Measurements from ENCODE around the gene CNOT1. TPM values are rescaled to one million over a fixed set of nuclear protein-coding genes. Genes with fewer than 3 reads are reported as not detected.
"Not testable (repeated sequence)": the region's sequence is repeated elsewhere in the genome, so short reads cannot be mapped to it uniquely, and the experiment has no call there.

The CNOT1 gene
- total RNA-seq, 1 donor from 2014 or later: 132 TPM

GRCh38 chr16:58503863-58504688, 125.5 kb downstream of the CNOT1 start:
- DNase-seq (ENCODE audit: low read depth in 2 of 2): no peak

DNA sequence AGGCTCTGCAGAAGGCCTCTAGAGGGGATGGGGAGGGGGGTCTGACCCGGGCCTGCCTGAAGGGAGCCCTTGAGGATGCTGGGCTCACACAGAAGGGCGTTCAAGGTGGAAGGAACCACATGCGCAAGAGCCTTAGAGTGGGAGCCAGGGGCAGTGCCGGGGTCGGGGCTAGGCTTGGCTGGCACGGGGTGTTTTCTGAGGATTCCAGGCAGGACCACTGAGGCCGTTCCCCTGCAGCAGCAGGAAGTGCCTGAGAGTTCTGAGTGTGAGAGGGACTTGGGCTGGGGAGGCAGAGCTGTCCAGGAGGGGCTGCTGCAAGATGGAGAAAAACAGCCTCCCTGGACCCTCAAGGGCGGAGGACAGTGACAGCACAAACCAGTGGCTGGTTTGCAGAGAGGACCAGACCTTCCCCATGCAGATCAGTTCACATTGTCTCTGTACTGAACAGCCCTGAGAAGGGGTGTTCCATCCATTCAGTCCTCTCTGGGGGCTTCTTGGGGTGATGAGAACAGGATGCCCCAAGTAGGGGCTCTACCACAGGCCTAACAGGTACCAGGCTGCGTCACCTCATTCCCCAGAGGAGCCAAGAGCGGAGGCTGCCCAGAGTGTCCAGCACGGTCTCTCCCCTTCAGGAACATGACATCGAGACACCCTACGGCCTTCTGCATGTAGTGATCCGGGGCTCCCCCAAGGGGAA, 126.3 kb downstream of the CNOT1 start:
- no peak for DNase-seq (ENCODE audit: low read depth in 2 of 2)

DNA sequence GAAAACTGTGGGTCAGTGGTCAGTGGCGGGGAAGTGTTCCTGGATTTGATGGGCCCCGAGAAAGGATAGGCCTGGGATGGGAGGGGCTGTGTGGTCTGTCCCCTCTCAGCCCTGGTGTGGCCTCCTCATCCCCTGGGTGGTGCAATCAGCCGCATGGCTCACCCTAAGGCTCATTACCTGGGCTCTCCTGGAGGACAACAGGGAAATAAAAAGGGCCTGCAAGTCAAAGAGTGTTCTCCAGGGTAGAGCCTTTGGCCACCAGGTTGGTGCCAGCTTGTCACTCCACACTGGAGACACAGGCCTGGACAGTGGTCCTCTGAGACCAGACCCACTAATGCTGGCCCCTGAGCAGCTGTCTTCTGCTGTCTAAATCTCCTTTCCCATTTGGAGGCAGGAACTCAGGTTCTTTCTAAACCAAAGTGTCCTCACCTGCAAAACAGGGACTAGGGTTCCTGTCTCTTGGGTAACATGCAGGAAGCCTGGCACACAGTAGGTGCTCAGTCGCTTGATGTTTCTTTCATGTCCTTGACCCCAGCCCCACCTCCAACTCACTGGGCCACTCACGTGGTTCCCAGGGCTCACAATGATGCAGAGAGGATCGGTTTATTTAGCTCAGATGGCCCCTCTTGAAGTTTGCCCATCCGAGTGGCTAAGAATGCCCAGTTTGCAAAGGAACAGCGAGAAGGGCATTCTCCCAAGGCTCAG, 127.3 kb downstream of the CNOT1 start:
- no peak for DNase-seq (ENCODE audit: low read depth in 2 of 2)

GRCh38 chr16:58501242-58502131, 128.1 kb downstream of the CNOT1 start:
- no peak for DNase-seq (ENCODE audit: low read depth in 2 of 2)

GRCh38 chr16:58500430-58501241, 129.0 kb downstream of the CNOT1 start:
- no peak for DNase-seq (ENCODE audit: low read depth in 2 of 2)

DNA sequence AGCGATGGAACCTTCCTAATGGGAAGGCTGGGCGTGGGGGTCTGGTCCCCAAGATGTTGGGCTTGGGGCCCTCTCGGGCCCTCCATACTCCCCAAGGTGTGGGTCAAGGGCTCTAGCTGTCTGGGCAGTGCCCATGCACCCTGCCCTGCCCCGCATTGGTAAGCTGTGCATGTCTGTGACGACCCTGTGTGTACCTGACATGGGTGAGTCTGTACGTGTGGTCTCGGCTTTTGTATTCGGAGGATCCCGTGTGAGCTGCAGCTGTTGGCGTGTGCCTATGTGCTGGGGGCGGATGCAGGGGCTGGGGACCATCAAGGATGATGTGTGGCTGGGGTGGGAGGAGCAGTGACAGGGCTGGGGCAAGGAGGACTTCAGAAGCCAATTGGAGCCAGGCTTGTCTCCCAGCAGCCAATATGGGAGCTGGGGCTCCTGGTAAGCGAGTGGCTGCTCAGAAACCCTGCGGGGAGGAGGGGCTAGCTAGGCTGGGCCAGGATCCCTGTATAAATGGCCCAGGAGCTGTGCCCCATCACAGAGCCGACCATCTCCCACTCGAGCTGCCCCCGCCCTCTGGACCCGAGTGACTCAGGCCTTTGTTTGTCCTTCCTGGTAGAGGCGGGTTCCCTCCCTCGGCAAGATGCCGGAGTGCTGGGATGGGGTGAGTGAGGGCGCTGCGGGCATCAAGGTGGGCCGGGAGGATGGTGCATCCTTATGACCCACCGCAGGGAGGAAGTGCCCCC, 129.8 kb downstream of the CNOT1 start, which contains the start of gene NDRG4:
Gene NDRG4, plus strand, starts transcription at position 529 of the 737 bp plus-strand sequence. Its CDS starts 106 bp downstream, at position 635.
- DNase-seq (ENCODE audit: low read depth in 2 of 2): peak in 1 of 2 donors; percentile 83

- DNase-seq (ENCODE audit: low read depth in 2 of 2): no peak
Measured at GRCh38 chr16:58499092-58499511, 130.5 kb downstream of the CNOT1 start.

DNA sequence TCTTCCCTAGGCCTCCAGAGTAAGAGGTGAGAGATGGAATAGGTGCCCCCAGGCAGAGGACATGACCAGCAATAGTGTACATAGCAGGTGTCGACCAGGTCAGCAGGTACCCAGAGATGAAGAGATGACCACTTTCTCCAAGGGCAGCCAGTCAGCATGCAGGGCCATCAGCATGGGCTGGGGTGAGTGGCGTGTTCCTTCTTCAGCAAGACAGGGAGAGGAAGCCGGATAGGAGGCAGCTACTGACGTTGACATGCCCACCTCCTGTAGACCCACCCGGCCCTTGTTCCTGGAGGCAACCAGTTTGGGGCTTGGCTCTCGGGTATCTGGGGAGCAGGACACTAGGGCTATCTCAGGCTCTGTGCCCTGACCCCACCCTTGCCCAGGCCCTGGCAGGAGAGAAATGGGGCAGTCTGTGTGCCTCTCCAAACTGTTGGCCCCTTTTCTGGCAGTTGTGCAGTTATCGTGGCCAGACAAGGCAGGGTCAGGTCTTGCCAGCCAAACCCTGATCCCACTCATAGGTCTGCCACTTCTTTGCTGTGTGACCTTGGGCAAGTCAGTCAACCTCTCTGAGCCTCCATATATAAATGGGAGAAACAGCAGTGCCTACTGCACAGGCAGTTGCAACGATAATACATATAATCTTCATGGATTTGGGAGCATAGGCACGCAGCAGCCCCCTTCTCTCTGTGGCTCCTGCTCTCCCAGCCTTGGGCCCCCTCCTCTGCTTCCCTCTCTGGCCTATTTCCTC, 131.1 kb downstream of the CNOT1 start:
- DNase-seq (ENCODE audit: low read depth in 2 of 2): no peak

- no peak for DNase-seq (ENCODE audit: low read depth in 2 of 2)
Measured at GRCh38 chr16:58497935-58498334, 131.7 kb downstream of the CNOT1 start.

GRCh38 chr16:58497468-58497867, 132.2 kb downstream of the CNOT1 start:
- DNase-seq (ENCODE audit: low read depth in 2 of 2): no peak

DNA sequence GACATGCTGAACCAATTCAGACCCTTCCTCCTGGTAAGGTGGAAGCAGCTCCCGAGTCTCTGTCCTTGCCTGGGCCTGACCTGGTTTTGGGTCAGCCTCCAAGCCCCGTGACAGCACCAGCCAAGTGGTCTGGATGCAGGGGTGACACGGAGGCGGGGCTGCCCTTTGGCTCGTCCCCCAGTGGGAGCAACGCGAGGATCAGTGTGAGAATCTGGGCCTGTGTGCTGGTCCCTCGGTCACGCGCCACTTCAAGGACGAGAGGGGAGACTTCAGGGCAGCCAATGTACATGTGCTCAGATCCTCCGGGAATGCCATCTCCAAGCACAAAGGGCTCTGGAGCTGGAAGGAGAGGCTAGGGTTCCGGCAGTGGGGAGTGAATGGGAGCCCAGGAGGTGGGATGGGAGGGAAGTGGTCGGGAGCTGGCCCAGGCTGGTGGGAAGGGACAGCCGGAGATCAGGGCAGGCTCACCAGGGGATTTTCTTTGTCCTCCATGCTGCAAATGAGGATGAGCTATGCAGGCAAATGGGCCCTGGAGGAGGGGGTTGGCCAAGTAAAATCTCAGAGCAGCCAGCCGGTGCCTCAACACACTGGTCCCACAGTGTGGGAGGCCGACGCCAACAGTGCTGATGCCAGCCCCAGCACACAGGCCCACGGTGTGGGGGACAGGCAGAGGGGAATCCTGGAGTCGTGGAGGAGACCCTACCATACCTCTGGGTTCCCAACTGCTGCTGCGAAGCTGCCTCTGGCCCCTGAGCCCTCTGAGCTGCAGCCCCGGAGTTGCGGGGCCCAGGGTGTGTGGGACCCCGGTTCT, 133.9 kb downstream of the CNOT1 start:
- DNase-seq (ENCODE audit: low read depth in 2 of 2): no peak

DNA sequence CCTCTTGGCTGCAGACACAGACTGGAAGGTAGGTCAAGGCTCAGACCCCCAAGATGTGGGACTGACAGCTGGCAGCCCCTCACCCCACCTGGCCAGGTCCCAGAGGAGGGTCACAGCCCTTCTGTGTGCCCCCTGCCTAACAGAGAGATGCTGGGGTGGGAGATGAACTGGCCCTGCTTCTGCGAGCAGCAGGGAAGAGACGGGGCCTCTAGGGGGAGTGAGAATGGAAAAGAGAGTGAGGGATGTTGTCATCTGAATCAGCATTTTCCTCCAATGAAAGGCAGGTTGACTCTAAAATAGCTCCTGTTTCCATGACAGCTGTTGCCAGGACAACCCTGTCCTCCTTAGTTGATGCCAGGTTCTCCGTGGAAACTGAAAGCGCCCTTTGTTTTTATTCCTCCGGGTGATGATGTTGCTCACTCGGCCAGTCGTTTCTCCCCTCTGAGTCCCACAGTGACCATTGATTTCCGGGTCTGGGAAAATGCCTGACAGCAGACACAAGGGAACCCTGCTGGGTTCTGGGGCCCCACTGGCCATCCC, 134.6 kb downstream of the CNOT1 start:
- DNase-seq (ENCODE audit: low read depth in 2 of 2): peak; percentile 96 to 98

DNA sequence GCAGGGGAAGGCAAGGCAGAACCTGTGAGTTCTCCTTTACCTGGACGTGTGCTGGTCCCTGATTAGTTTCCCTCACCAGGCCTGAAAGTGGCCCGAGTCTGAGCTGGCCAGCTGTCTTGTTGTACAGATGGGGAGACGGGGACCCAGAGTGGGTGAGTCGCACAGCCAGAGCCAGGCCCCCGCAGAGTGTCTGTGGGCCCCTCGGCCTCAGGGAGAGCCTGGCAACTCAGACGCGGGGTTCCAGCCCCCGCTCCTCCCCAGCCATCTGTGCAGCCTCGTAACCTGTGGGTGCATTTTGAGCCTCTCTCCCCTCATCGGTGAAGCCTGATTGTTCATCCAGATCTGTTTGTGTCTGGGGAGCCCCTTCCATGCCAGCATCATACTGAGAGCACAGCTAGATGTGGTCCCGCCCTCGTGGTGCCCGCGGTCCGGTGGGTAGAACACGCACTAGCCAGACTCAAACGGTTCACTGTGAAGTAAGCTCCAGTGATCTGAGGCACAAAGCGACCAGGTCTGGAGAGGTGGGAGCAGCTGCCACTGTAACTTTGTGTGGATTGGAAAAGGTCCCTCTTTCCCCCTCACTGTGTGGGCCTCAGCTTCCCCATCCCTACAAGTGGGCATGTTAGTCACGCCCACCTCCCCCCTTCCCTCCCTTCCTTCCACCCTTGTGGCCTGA, 135.7 kb downstream of the CNOT1 start:
- DNase-seq (ENCODE audit: low read depth in 2 of 2): no peak

- DNase-seq (ENCODE audit: low read depth in 2 of 2): no peak
Measured at GRCh38 chr16:58492735-58493134, 136.9 kb downstream of the CNOT1 start.

GRCh38 chr16:58492066-58492465, 137.6 kb downstream of the CNOT1 start:
- DNase-seq (ENCODE audit: low read depth in 2 of 2): no peak

DNA sequence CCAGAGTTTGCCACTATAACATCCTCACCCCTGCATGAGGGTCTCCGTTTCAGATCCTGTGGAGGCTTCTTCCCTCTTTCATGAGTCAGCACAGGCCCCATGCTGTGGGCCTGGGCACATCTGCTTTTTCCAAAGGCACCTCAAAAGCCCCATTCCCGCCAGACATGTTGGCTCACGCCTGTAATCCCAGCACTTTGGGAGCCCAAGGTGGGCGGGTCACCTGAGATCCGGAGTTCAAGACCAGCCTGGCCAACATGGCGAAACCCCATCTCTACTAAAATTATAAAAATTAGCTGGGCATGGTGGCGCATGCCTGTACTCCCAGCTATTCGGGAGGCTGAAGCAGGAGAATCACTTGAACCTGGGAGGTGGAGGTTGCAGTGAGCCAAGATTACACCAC, 139.1 kb downstream of the CNOT1 start:
- DNase-seq (ENCODE audit: low read depth in 2 of 2): not testable (repeated sequence)

DNA sequence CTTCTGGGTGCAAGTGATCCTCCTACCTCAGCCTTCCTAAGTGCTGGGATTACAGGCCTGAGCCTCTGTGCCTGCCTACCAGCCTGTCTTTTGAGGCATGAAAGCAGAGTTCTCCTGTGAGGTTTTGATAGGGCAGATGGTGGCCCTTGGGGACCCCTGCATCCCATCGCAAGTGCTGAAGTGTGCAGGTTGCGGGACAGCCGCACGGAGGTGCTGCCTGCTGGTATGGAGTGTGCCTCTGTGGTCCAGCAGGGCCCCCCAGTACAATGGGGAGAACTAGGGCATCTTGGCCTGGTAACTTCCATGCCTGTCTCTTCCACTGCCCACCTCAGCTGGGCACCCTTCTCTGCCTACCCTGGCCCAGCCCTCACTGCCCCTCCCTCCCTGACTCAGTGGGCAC, 139.6 kb downstream of the CNOT1 start:
- DNase-seq (ENCODE audit: low read depth in 2 of 2): no peak
